CD14-positive monocyte (primary cell): ENCODE results near the gene IFIT1. TPM values are rescaled to one million over a fixed set of nuclear protein-coding genes. Genes with fewer than 3 reads are reported as not detected.

ENCODE experiments used
- DNase-seq, 3 donors: peaks; one replicate each; pipeline ENCODE4 v3.0.0-alpha.2; 2011 to 2022
- H2AFZ ChIP-seq: 2 replicates; pipeline ENCODE4 v1.6.0; 2012; ENCODE audit warnings: mild to moderate bottlenecking, low read depth, low read length, inconsistent platforms; ENCODE audit not compliant: insufficient read depth, poor library complexity, severe bottlenecking
- H3K27ac ChIP-seq, 2 donors: 1 replicate in 1 of 2; 2 replicates in 1 of 2; pipeline ENCODE4 v1.5.1; 2012 to 2013; ENCODE audit warnings: low read length in 2 of 2, control low read depth in 1 of 2, inconsistent platforms in 1 of 2, low read depth in 1 of 2, mild to moderate bottlenecking in 1 of 2
- H3K27me3 ChIP-seq, 2 donors: one replicate each; pipeline versions ENCODE4 v1.6.0 to v1.6.1; 2011 to 2013; ENCODE audit warnings: low read length in 2 of 2; ENCODE audit not compliant: control insufficient read depth in 2 of 2, insufficient read depth in 2 of 2
- H3K36me3 ChIP-seq, 2 donors: replicated peaks in 1 of 2; 1 replicate in 1 of 2; 2 replicates in 1 of 2; pipeline versions ENCODE4 v1.5.1 to v1.6.1; 2012 to 2013; ENCODE audit warnings: low read length in 2 of 2, control low read depth in 1 of 2, inconsistent platforms in 1 of 2, mild to moderate bottlenecking in 1 of 2; ENCODE audit not compliant: insufficient read depth in 2 of 2, control insufficient read depth in 1 of 2
- H3K4me1 ChIP-seq, 2 donors: 1 replicate in 1 of 2; 2 replicates in 1 of 2; pipeline versions ENCODE4 v1.5.1 to v1.6.1; 2012 to 2013; ENCODE audit warnings: low read length in 2 of 2, control low read depth in 1 of 2, inconsistent platforms in 1 of 2, mild to moderate bottlenecking in 1 of 2, moderate library complexity in 1 of 2; ENCODE audit not compliant: insufficient read depth in 2 of 2, control insufficient read depth in 1 of 2
- H3K4me2 ChIP-seq: replicated peaks from 2 replicates; pipeline ENCODE3; 2012; ENCODE audit warnings: low read length, moderate library complexity, mild to moderate bottlenecking; ENCODE audit not compliant: poor library complexity, severe bottlenecking; ENCODE audit errors: extremely low read depth
- H3K4me3 ChIP-seq, 3 experiments: fragments of 200-600 bp in 1 of 3; sonication (generic) in 1 of 3; replicated peaks in 1 of 3; 1 replicate in 2 of 3; 2 replicates in 1 of 3; pipeline ENCODE4 v1.5.1; 2011 to 2013; ENCODE audit warnings: low read length in 3 of 3, mild to moderate bottlenecking in 3 of 3, control low read depth in 2 of 3, low read depth in 2 of 3, inconsistent platforms in 1 of 3, moderate library complexity in 1 of 3
- H3K79me2 ChIP-seq: 2 replicates; pipeline ENCODE4 v1.6.0; 2012; ENCODE audit warnings: mild to moderate bottlenecking, control low read depth, inconsistent platforms, low read length, moderate library complexity; ENCODE audit not compliant: insufficient read depth
- H3K9ac ChIP-seq: 2 replicates; pipeline ENCODE4 v1.6.0; 2017; ENCODE audit warnings: low read length, mild to moderate bottlenecking; ENCODE audit not compliant: insufficient read depth, poor library complexity, severe bottlenecking
- H3K9me3 ChIP-seq, 2 donors: replicated peaks in 1 of 2; 1 replicate in 1 of 2; 2 replicates in 1 of 2; pipeline versions ENCODE4 v1.5.1 to v1.6.1; 2012 to 2013; ENCODE audit warnings: low read length in 2 of 2, control low read depth in 1 of 2; ENCODE audit not compliant: control insufficient read depth in 1 of 2, insufficient read depth in 1 of 2
- H4K20me1 ChIP-seq: 2 replicates; pipeline ENCODE4 v1.6.0; 2012; ENCODE audit warnings: mild to moderate bottlenecking, low read length, control low read depth, moderate library complexity; ENCODE audit not compliant: insufficient read depth
- H3K27ac Mint-ChIP-seq, 7 donors: one replicate each; pipeline ENCODE4 v1.8.0; 2020; ENCODE audit warnings: mild to moderate bottlenecking in 7 of 7, mixed read lengths in 7 of 7, moderate library complexity in 6 of 7, inconsistent platforms in 2 of 7
- H3K27me3 Mint-ChIP-seq, 3 donors: one replicate each; pipeline ENCODE4 v1.8.0; 2021 to 2022; ENCODE audit warnings: low read depth in 3 of 3, mild to moderate bottlenecking in 3 of 3, mixed read lengths in 3 of 3, moderate library complexity in 3 of 3, inconsistent platforms in 1 of 3
- H3K36me3 Mint-ChIP-seq, 2 donors: one replicate each; pipeline ENCODE4 v1.8.0; 2020; ENCODE audit warnings: mixed read lengths in 2 of 2, inconsistent platforms in 1 of 2, mild to moderate bottlenecking in 1 of 2
- H3K4me1 Mint-ChIP-seq: one replicate; pipeline ENCODE4 v1.8.0; 2020; ENCODE audit warnings: mild to moderate bottlenecking, mixed read lengths
- H3K4me3 Mint-ChIP-seq, 2 donors: one replicate each; pipeline ENCODE4 v1.8.0; 2020; ENCODE audit warnings: mild to moderate bottlenecking in 2 of 2, mixed read lengths in 2 of 2, moderate library complexity in 1 of 2
- H3K9me3 Mint-ChIP-seq, 7 donors: one replicate each; pipeline ENCODE4 v1.8.0; 2020 to 2022; ENCODE audit warnings: mixed read lengths in 7 of 7, mild to moderate bottlenecking in 6 of 7, moderate library complexity in 6 of 7, inconsistent platforms in 2 of 7
- CTCF ChIP-seq: fragments of 200-600 bp; IDR thresholded peaks from one replicate; pipeline ENCODE4 v1.8.0; 2022; ENCODE audit warnings: antibody characterized with exemption, mild to moderate bottlenecking
- WGBS: methylation state at CpG from one replicate; pipeline ENCODE4 v1.1.5; 2013; ENCODE audit warnings: missing lambda C conversion rate; ENCODE audit not compliant: insufficient coverage; 5-methylcytosine and 5-hydroxymethylcytosine counted together
- intact Hi-C, 2 donors: fragments of 100-400 bp; cut with micrococcal nuclease; formaldehyde crosslinking; loops; one replicate each; pipeline versions ENCODE4 v1.15.0 to v1.15.1; 2023
- polyA plus RNA-seq, 3 donors: library from polyadenylated mRNA; depleted of rRNA in 1 of 3; unstranded in 2 of 3; stranded (reverse) in 1 of 3; fragments of 300-500 nt in 2 of 3; fragments of >200 nt in 1 of 3; fragmentation: Illumina TruSeq in 2 of 3; gene quantifications; 1 replicate in 2 of 3; 2 replicates in 1 of 3; pipeline ENCODE4 v1.2.3, GENCODE V29; 2012 to 2021

Gene IFIT1
- polyA plus RNA-seq, 3 donors = 4.8 to 17.1 (median 12.1) TPM

GRCh38 chr10:89357096-89357495 lies 35.3 kb upstream of the IFIT1 start:
- peaks cover 5% of the 10 kb centered on the region for H3K4me1 Mint-ChIP-seq
- no peak overlapping the region for H3K27ac Mint-ChIP-seq
- H3K36me3 ChIP-seq = no peaks in the 10 kb centered on the region
- TF ChIP-seq CTCF = no peak
- H3K79me2 ChIP-seq = no peaks in the 10 kb centered on the region
- no peak for DNase-seq
- H3K4me3 ChIP-seq = no peak overlapping the region
- intact Hi-C loops = no loop called here
- H3K4me3 Mint-ChIP-seq = no peak overlapping the region
- peaks cover 0 to 1% (median 0%) of the 10 kb centered on the region in 7 donors for H3K9me3 Mint-ChIP-seq
- no CpG with 5 or more reads among the region's 1 CpG for WGBS
- H3K27me3 Mint-ChIP-seq = peaks cover 0 to 3% (median 0%) of the 10 kb centered on the region in 3 donors
- peaks cover 1 to 3% of the 10 kb centered on the region in 2 donors for H3K36me3 Mint-ChIP-seq
- H3K27me3 ChIP-seq = no peaks in the 10 kb centered on the region
- no peak overlapping the region for H3K9ac ChIP-seq
- no peak overlapping the region for H3K4me2 ChIP-seq
- no peak overlapping the region for H2AFZ ChIP-seq
- no peaks in the 10 kb centered on the region for H3K4me1 ChIP-seq
- H4K20me1 ChIP-seq = no peaks in the 10 kb centered on the region
- no peaks in the 10 kb centered on the region for H3K9me3 ChIP-seq
- H3K27ac ChIP-seq = no peak overlapping the region

- no peak overlapping the region for H3K4me3 Mint-ChIP-seq
- 14% methylated on average over 1 of the region's 2 CpGs for WGBS
Measured at GRCh38 chr10:89357975-89358374, 34.4 kb upstream of the IFIT1 start.

More at GRCh38 chr10:89357975-89358374, 34.4 kb upstream of the IFIT1 start:
- DNase-seq = no peak
- intact Hi-C loops = no loop called here
- Mint-ChIP-seq H3K4me1 (peaks cover 1% of the 10 kb centered on the region), H3K9me3 (peaks cover 0 to 1% (median 0%) of the 10 kb centered on the region in 7 donors), H3K36me3 (peaks cover 1 to 3% of the 10 kb centered on the region in 2 donors), H3K27me3 (peaks cover 0 to 3% (median 0%) of the 10 kb centered on the region in 3 donors), H3K27ac (no peak overlapping the region)
- H3K27me3 ChIP-seq = no peaks in the 10 kb centered on the region
- no peak overlapping the region for H3K4me3 ChIP-seq
- no peaks in the 10 kb centered on the region for H4K20me1 ChIP-seq
- TF ChIP-seq CTCF = no peak
- no peaks in the 10 kb centered on the region for H3K36me3 ChIP-seq
- no peak overlapping the region for H3K4me2 ChIP-seq
- H3K27ac ChIP-seq = no peak overlapping the region
- no peak overlapping the region for H3K9ac ChIP-seq
- H3K79me2 ChIP-seq = no peaks in the 10 kb centered on the region
- no peak overlapping the region for H2AFZ ChIP-seq
- H3K9me3 ChIP-seq = no peaks in the 10 kb centered on the region
- no peaks in the 10 kb centered on the region for H3K4me1 ChIP-seq
